Islet precursor cell (in vitro differentiated cells): ENCODE results near the gene ATP1A4.
"Not testable (repeated sequence)": the region's sequence is repeated elsewhere in the genome, so short reads cannot be mapped to it uniquely, and the experiment has no call there.

Experiments used
- DNase-seq: peaks from one replicate; pipeline ENCODE4 v3.0.0-alpha.2; 2018

Gene ATP1A4

GRCh38 chr1:160124705-160125478 lies 26.5 kb upstream of the ATP1A4 start:
- peak; percentile 81 for DNase-seq

GRCh38 chr1:160125746-160126145 lies 25.7 kb upstream of the ATP1A4 start:
- DNase-seq, result no peak

- DNase-seq, result not testable (repeated sequence)
Measured at GRCh38 chr1:160126342-160126741, 25.1 kb upstream of the ATP1A4 start.

DNA sequence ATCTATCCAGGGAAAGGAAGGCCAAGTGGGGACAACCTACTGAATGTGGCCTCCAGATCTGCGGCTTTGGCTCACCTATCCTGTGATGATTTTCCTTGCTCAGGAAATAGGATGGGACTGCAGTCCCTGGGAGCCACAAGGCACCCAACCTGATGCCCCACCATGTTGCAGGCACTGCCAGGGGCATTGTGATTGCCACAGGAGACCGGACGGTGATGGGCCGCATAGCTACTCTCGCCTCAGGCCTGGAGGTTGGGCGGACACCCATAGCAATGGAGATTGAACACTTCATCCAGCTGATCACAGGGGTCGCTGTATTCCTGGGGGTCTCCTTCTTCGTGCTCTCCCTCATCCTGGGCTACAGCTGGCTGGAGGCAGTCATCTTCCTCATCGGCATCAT lies 24.0 kb upstream of the ATP1A4 start:
- DNase-seq, result no peak

DNA sequence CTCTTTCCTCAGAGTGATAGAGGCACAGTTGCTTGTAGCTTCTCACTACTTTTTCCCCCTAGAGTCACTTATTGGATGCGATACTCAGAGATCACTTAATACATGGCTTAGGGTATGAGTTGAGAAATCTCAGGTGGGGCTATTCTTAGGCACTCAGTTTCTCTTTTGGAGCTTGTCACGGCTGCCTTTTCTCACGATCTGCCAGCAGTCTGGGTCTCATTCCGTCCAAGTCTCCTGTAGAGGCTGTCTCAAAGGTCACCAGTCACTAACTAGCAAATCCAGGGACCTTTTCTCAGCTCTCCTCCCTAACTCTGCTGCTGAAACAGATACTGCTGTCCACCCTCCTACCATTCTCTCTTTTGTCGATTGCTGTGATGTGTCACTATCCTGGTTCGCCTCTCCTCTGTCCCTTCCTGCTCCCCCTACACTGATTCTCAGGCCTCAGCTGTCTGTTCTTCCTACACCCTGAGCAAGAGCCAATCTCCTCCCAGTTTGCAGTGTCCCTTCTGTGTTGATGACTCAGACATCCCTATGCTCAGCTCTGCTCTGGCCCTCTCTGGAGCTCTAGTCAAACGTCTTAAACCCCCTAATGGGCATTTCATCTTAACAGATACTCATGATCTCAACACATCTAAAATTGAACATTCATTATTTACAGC lies 23.4 kb upstream of the ATP1A4 start:
- peak; percentile 78 for DNase-seq

- no peak for DNase-seq
Measured at GRCh38 chr1:160128636-160129035, 22.8 kb upstream of the ATP1A4 start.

DNA sequence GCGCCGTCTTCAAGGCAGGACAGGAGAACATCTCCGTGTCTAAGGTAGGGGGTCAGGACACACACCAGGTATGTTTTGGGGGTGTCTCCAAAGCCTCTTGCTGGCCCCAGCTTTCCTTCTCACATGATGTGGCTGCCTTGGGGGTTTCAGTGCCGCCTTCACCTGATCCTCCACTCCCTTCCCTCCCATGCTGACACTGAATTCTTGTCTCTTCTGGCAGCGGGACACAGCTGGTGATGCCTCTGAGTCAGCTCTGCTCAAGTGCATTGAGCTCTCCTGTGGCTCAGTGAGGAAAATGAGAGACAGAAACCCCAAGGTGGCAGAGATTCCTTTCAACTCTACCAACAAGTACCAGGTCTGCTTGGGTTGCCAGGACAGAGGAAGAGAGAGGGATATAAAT lies 22.4 kb upstream of the ATP1A4 start:
- DNase-seq, result no peak

DNA sequence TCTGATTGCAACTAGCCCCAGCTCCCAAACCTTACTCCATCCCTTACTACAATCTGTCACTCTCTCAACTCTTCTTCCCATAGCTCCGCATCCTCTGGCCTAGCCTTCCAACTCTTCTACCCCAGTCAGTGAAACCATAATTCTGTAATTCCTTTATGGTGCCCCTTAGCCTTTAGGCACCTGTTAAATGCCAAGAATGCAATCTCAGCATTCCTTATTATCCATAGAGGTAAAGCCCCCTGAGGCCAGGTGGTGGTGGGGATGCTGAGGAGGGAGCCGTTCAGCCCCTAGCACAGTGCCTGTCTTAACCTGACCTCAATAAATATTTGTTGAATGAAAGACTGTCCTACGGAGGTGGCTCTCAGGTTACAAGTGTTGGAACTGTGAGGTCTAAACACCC lies 21.8 kb upstream of the ATP1A4 start:
- no peak for DNase-seq

GRCh38 chr1:160129966-160130365 lies 21.4 kb upstream of the ATP1A4 start:
- DNase-seq, result no peak

GRCh38 chr1:160130486-160130885 lies 20.9 kb upstream of the ATP1A4 start:
- DNase-seq, result no peak

DNA sequence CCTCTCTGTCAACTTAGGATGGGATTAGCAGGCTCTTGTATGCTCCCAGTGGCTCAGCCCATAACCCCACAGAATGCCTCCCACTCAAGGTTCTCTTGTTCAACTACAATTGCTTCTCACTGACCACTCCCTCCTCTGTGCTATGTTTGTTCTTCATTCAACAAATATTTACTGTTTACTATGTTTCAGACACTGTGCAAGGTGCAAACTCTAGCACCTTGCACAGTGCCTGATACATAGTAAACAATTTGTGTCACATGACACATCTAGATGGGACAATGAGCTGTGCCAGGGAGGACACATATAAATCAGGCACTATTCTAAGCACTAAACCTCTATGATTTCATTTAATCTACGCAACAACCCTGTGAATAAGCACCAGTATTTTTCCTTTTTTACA lies 20.5 kb upstream of the ATP1A4 start:
- no peak for DNase-seq

- DNase-seq, result no peak
Measured at GRCh38 chr1:160131803-160132565, 19.4 kb upstream of the ATP1A4 start.

DNA sequence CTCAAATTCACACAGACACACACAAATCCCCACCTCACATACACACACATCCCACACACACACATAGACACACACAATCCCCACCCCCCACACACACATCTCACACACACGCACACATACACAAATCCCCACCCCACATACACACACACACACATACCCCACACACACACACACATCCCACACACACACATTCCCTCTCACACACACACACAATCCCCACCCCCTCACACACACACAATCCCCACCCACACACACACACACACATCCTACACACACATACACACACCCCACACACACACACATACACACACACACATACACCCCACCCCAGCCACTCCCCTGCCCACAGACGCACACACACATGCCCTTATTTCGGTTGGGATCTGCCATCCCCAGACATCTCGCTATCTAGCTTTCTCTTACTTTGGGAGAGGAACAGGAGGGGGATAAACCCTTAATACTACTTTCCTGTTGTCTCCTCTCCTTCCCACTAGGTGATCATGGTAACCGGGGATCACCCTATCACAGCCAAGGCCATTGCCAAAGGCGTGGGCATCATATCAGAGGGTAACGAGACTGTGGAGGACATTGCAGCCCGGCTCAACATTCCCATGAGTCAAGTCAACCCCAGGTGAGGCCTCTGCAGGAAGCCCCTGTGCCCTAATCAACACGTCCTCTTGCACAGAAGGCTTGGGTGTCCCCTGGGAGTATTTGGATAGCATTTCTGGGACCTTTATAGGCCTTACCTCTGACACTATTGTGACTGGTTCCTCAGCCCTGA lies 17.2 kb upstream of the ATP1A4 start:
- no peak for DNase-seq

DNA sequence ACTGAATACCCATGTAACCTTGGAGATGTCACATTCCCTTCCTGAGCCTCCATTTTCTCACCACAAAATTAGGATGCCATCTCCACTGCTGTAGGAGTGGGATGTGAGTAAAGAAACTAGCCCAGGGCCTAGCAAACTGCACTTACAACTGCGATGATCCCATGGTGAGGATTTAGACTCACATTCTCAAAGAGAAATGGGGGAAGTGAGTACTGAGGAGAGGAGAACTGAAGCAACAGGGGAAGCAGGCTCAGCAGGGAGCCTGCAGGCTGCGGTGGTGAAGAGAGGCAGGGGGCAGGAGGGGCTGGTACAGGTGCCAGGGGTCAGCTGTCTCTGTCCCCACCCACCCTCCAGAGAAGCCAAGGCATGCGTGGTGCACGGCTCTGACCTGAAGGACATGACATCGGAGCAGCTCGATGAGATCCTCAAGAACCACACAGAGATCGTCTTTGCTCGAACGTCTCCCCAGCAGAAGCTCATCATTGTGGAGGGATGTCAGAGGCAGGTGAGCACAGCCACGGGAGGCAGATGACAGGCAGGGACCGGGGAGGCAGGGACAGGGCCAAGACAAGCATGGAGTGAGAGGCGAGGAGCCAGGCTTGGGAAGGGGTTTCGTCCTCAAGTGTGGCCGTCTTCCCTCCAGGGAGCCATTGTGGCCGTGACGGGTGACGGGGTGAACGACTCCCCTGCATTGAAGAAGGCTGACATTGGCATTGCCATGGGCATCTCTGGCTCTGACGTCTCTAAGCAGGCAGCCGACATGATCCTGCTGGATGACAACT lies 16.4 kb upstream of the ATP1A4 start:
- DNase-seq, result no peak

GRCh38 chr1:160136121-160136925 lies 15.1 kb upstream of the ATP1A4 start:
- no peak for DNase-seq

DNA sequence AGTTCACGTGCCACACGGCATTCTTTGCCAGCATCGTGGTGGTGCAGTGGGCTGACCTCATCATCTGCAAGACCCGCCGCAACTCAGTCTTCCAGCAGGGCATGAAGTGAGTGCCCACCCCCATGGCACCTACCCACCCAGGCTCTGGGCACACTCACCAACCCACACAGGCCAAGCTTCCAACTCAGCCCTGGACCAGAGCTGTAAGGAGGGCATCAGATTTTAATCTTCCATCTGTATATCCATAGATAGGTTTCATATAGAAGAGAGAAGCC lies 14.5 kb upstream of the ATP1A4 start:
- DNase-seq, result peak; percentile 26

GRCh38 chr1:160137216-160137862 lies 14.1 kb upstream of the ATP1A4 start:
- DNase-seq, result peak; percentile 37

- DNase-seq, result no peak
Measured at GRCh38 chr1:160139840-160140239, 11.6 kb upstream of the ATP1A4 start.

DNA sequence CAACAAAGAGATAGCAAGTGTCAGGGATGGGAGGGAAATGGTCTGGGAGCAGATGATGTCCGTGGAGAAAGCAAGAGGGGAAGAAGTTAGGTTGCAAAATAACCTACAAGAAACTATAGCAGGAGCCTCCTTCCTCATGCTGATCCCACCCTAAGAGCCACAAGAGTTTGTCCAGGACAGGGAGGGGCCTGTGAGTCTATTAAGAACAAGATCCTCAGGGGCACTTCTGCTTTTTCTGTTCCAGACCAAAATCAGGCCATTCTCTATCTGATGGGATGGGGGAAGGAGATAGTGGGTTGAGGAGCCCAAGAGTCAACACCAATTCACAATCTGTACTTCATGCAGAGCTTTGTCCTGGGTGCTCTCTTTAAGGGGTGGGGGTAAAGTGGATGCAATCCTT lies 7.7 kb upstream of the ATP1A4 start:
- no peak for DNase-seq

GRCh38 chr1:160144921-160145320 lies 6.5 kb upstream of the ATP1A4 start:
- DNase-seq, result peak; percentile 54

DNA sequence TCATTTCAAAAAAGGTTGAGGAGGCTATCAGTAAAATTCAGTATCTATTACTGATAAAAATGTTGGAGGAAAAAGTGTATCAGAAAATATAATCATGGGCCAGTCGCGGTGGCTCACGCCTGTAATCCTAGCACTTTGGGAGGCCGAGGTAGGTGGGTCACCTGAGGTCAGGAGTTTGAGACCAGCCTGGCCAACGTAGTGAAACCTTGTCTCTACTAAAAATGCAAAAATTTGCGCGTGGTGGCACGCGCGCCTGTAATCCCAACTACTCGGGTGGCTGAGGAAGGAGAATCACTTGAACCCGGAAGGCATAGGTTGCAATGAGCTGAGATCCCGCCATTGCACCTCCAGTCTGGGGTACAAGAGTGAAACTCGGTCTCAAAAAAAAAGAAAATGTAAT lies 5.3 kb upstream of the ATP1A4 start:
- no peak for DNase-seq
